K562 (cell line): Measurements from ENCODE around the gene ANO9.
A peak's percentile ranks its signal among the peaks of the same experiment; 100 is the strongest.

Experiments used
- ATF2 ChIP-seq: sonication (generic); formaldehyde crosslinking; IDR thresholded peaks from 2 replicates; pipeline ENCODE4 v1.8.1; 2022; ENCODE audit warnings: missing genetic modification reagents
- ATF6 ChIP-seq: sonication (generic); formaldehyde crosslinking; IDR thresholded peaks from 2 replicates; pipeline ENCODE4 v1.4.0; 2020; ENCODE audit warnings: mild to moderate bottlenecking, missing genetic modification reagents
- CBX5 ChIP-seq: IDR thresholded peaks from 2 replicates; pipeline ENCODE4 v1.6.1; 2014; ENCODE audit warnings: low read depth, borderline replicate concordance
- CEBPB ChIP-seq: fragments of 450-650 bp; IDR thresholded peaks from 2 replicates; pipeline ENCODE4 v1.6.1; 2016; ENCODE audit warnings: missing genetic modification characterization, missing compliant biosample characterization
- CTCF ChIP-seq, 3 experiments: IDR thresholded peaks in 2 of 3; conservative IDR thresholded peaks in 1 of 3; 2 replicates each; pipeline ENCODE4 v1.5.1; 2011 to 2012; ENCODE audit warnings: low read length in 3 of 3, mild to moderate bottlenecking in 3 of 3, control low read depth in 2 of 3, improper control_type of control experiment in 1 of 3, inconsistent platforms in 1 of 3, low read depth in 1 of 3, mixed read lengths in 1 of 3, moderate library complexity in 1 of 3; ENCODE audit not compliant: insufficient read depth in 2 of 3
- EGR1 ChIP-seq: fragments of 450-650 bp; conservative IDR thresholded peaks from 2 replicates; pipeline ENCODE4 v1.6.1; 2017; ENCODE audit warnings: mild to moderate bottlenecking
- JUNB ChIP-seq: fragments of 450-650 bp; formaldehyde crosslinking; conservative IDR thresholded peaks from 2 replicates; pipeline ENCODE4 v1.4.0; 2020; ENCODE audit warnings: mild to moderate bottlenecking
- MED1 ChIP-seq: sonication (generic); formaldehyde crosslinking; IDR thresholded peaks from 2 replicates; pipeline ENCODE4 v1.8.1; 2023; ENCODE audit warnings: missing genetic modification reagents, borderline replicate concordance
- RFX5 ChIP-seq: IDR thresholded peaks from 2 replicates; pipeline ENCODE4 v1.6.1; 2011; ENCODE audit warnings: low read depth, mild to moderate bottlenecking, improper control_type of control experiment, low read length
- SMC3 ChIP-seq: conservative IDR thresholded peaks from 2 replicates; pipeline ENCODE4 v1.6.1; 2011; ENCODE audit warnings: low read depth, low read length, improper control_type of control experiment; ENCODE audit not compliant: insufficient read depth
- SP1 ChIP-seq: sonication (generic); formaldehyde crosslinking; IDR thresholded peaks from 2 replicates; pipeline ENCODE4 v1.8.1; 2022; ENCODE audit warnings: mild to moderate bottlenecking, missing genetic modification reagents
- ZNF134 ChIP-seq: fragments of 250-450 bp; sonication (Bioruptor Pico); conservative IDR thresholded peaks from 2 replicates; pipeline ENCODE4 v1.4.0; 2020
- ZNF224 ChIP-seq: sonication (generic); formaldehyde crosslinking; IDR thresholded peaks from 2 replicates; pipeline ENCODE4 v1.8.0; 2022; ENCODE audit warnings: mild to moderate bottlenecking, missing genetic modification reagents
- ZNF766 ChIP-seq: fragments of 200-800 bp; sonication (Bioruptor generic); conservative IDR thresholded peaks from 2 replicates; pipeline ENCODE4 v1.6.1; 2016; ENCODE audit warnings: missing genetic modification characterization, missing compliant biosample characterization

GRCh38 chr11:391117-392017 is 50.4 kb downstream of the ANO9 start:
- TF ChIP-seq JUNB (CRISPR knock-in tag) (no peak), ZNF766 (no peak), CEBPB (tag) (no peak), CTCF (IDR thresholded peaks at IDR 0.05 in 2 of 3, conservative IDR thresholded peaks at IDR 0.05 in 1 of 3; ENCODE audit: insufficient read depth in 2 of 3, low read depth in 1 of 3, low read length in 3 of 3) (no peak), SMC3 (no peak), ZNF224 (CRISPR knock-in tag) (no peak), EGR1 (peak; percentile 44), RFX5 (no peak), ATF6 (CRISPR knock-in tag) (no peak), SP1 (CRISPR knock-in tag) (no peak), MED1 (CRISPR knock-in tag) (no peak), ZNF134 (CRISPR knock-in tag) (no peak), CBX5 (no peak), ATF2 (CRISPR knock-in tag) (no peak)
